ENCODE data around the gene ZNF862. TPM values are rescaled to one million over a fixed set of nuclear protein-coding genes. Genes with fewer than 3 reads are reported as not detected.
A peak's percentile ranks its signal among the peaks of the same experiment; 100 is the strongest.

ZNF862 gene
- polyA plus RNA-seq, 4 donors: 3.2 to 12.6 (median 6.6) TPM

DNA sequence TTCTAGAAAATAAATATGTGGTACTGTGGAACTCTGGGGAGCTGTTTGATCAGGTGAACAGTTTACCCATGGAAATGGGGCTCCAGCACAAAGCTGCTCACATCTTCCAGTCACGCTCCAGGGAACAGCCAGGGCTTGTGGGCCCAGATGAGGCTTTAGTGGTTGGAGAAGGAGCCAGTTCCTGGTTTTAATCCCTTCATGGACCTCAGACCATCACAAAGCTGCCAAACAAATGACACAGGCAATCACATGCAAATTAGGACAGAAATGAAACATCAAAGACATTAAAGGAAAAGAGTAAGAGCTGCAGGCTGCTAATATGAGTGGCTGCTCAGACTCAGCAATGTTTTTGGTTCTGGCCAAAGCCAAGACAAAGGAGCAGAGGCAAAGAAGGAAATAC is 33.4 kb downstream of the ZNF862 start:
- Histone ChIP-seq H3K36me3 (ENCODE audit: control insufficient read depth in 3 of 3, insufficient read depth in 2 of 3, low read depth in 1 of 3, low read length in 3 of 3) (peaks cover 0 to 2% (median 0%) of the 10 kb centered on the region in 3 donors), H3K4me3 (ENCODE audit: low read depth in 1 of 3, low read length in 3 of 3) (no peak overlapping the region), H3K9me3 (ENCODE audit: control insufficient read depth in 2 of 2, insufficient read depth in 1 of 2, low read depth in 1 of 2, low read length in 1 of 2) (no peaks in the 10 kb centered on the region), H3K27ac (ENCODE audit: low read depth in 1 of 3, low read length in 2 of 3) (no peak overlapping the region), H3K4me1 (ENCODE audit: control insufficient read depth in 3 of 3, insufficient read depth in 2 of 3, low read depth in 1 of 3, low read length in 2 of 3) (peaks cover 0 to 14% (median 6%) of the 10 kb centered on the region in 3 donors), H3K27me3 (ENCODE audit: control insufficient read depth in 3 of 3, insufficient read depth in 3 of 3, low read length in 3 of 3) (peaks cover 0 to 6% (median 0%) of the 10 kb centered on the region in 3 donors)
- 87 to 93% (median 92%) methylated on average over 1 of the region's 1 CpG for WGBS, 3 donors
- FAIRE-seq: no peak
- no peak for DNase-seq

DNA sequence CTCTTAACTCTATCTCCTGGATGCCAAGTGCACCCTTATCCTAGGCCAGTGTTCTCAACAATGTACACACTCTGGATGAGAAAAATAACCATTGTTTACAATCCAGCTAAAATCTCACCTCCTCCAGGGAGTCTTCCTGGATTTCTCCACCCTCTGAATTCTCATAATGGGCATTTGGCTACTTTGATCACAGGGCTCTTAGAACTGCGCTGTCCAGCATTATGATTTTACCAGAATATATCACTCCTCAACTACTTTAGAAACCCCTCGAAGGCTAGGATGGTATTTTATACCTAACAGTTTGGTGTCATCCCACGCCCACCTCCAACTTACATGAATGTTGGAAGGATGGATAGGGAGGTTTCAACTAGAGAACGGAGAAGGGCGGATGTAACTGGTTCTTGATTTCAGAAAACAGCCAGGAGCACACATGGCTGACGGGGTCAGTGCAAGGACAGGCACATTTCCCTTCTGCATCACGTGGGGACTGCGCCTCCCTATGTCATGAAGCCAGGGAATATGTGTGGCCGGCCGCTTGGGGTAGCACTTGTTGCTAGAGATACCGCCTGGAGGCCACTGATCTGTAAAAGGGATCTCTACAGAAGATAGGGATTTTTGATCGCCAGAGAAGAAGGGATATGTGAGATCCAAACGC is 34.4 kb downstream of the ZNF862 start:
- peak overlapping the region; percentile 67 to 73 (median 67) for H3K4me3 ChIP-seq (ENCODE audit: low read depth in 1 of 3, low read length in 3 of 3)
- FAIRE-seq (no peak), DNase-seq (peak; percentile 58 to 80)
- H3K36me3 ChIP-seq (ENCODE audit: control insufficient read depth in 3 of 3, insufficient read depth in 2 of 3, low read depth in 1 of 3, low read length in 3 of 3): no peaks in the 10 kb centered on the region
- peaks cover 0 to 6% (median 0%) of the 10 kb centered on the region in 3 donors for H3K27me3 ChIP-seq (ENCODE audit: control insufficient read depth in 3 of 3, insufficient read depth in 3 of 3, low read length in 3 of 3)
- peak overlapping the region in 2 of 3 donors; percentile 74 to 88 for H3K27ac ChIP-seq (ENCODE audit: low read depth in 1 of 3, low read length in 2 of 3)
- H3K4me1 ChIP-seq (ENCODE audit: control insufficient read depth in 3 of 3, insufficient read depth in 2 of 3, low read depth in 1 of 3, low read length in 2 of 3): peaks cover 0 to 14% (median 6%) of the 10 kb centered on the region in 3 donors
- no peaks in the 10 kb centered on the region for H3K9me3 ChIP-seq (ENCODE audit: control insufficient read depth in 2 of 2, insufficient read depth in 1 of 2, low read depth in 1 of 2, low read length in 1 of 2)
- 30 to 33% (median 32%) methylated on average over 13 of the region's 13 CpGs for WGBS, 3 donors

DNA sequence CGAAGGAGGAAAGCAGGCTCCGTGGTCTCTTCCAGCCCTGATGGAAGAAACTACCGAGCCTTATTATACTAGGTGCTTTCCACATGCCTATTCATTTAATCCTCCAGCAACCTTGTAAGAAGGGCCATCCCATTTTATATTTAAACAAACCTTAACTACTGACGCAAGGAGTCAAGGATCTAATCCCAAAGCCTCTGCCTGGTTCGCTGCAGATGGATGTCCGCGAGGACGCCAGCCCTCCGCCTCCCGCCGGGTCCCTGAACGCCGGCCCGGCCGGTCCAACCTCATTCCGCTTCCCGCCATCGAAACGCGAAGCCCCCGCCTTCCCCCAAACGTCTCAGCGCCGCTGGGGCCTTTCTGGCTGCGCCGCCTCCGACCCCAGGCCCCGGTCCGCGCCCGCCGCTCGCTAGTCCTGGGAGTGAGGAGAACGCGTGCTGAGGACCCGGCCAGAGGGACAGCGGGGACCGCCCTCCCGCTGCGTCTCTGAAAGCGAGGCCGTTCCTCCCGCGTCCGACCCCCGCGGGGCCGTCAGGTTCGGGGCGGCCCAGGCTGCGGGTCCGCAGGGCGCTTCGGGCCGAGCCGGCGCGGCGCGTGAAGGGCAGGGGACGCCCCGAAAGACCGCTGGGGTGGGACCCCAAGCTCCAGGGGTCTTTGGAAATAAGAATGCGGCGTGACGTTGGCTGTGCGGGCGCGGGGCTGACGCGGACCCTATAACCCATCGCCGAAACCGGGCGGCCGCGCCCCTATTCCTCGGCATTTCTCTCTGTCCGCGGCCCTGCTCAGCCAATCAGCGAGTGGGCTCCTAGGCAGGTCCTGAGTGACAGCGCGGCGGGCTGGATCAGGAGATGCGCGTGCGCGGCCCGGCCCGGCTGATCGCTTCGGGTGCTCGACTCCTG is 35.1 kb downstream of the ZNF862 start, which contains the start of gene ATP6V0E2:
Gene ATP6V0E2 (plus strand): TSS at position 896 of the 896 bp plus-strand sequence. CDS start 97 bp downstream, outside the sequence.
- 0% methylated on average over 74 to 93 of the region's 93 CpGs for WGBS, 3 donors
- Histone ChIP-seq H3K27ac (ENCODE audit: low read depth in 1 of 3, low read length in 2 of 3) (peak within 1 kb of the TSS in 2 of 3 donors; percentile 74 to 88), H3K27me3 (ENCODE audit: control insufficient read depth in 3 of 3, insufficient read depth in 3 of 3, low read length in 3 of 3) (peaks cover 0 to 6% (median 0%) of the 10 kb centered on the region in 3 donors), H3K4me3 (ENCODE audit: low read depth in 1 of 3, low read length in 3 of 3) (peak within 1 kb of the TSS; percentile 67 to 73 (median 67)), H3K9me3 (ENCODE audit: control insufficient read depth in 2 of 2, insufficient read depth in 1 of 2, low read depth in 1 of 2, low read length in 1 of 2) (no peaks in the 10 kb centered on the region), H3K4me1 (ENCODE audit: control insufficient read depth in 3 of 3, insufficient read depth in 2 of 3, low read depth in 1 of 3, low read length in 2 of 3) (peaks cover 0 to 14% (median 6%) of the 10 kb centered on the region in 3 donors), H3K36me3 (ENCODE audit: control insufficient read depth in 3 of 3, insufficient read depth in 2 of 3, low read depth in 1 of 3, low read length in 3 of 3) (no peaks in the 10 kb centered on the region)
- FAIRE-seq: no peak
- DNase-seq: peak; percentile 92 to 94

DNA sequence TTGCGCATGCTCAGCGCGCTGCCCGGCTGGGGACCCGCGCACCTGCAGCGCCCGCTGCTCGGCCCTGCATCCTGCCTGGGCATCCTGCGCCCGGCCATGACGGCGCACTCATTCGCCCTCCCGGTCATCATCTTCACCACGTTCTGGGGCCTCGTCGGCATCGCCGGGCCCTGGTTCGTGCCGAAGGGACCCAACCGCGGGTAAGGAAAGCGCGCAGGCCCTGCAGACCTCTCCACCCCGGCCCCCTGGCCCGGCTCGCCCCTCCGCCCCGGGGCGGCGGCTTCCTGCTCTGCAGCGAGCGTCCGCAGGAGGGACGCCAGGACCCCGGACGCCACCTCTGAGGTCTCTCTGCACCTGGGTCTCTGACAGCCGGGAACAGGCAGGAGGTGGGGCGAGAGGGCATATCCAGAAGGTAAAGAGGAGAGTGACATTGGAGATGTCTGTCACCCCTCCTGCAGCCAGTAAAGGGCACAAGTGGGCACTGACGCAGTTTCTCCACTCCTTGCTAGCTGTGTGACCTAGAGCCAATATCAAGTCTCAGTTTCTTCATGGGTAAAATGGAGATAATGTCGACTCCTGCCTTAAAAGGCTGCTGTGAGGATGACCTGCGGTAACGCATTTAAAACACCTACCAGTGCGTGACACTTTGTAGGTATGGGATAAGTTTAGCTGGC is 35.9 kb downstream of the ZNF862 start:
- Histone ChIP-seq H3K27me3 (ENCODE audit: control insufficient read depth in 3 of 3, insufficient read depth in 3 of 3, low read length in 3 of 3) (peaks cover 0 to 6% (median 0%) of the 10 kb centered on the region in 3 donors), H3K4me1 (ENCODE audit: control insufficient read depth in 3 of 3, insufficient read depth in 2 of 3, low read depth in 1 of 3, low read length in 2 of 3) (peaks cover 0 to 14% (median 6%) of the 10 kb centered on the region in 3 donors), H3K27ac (ENCODE audit: low read depth in 1 of 3, low read length in 2 of 3) (peak overlapping the region in 2 of 3 donors; percentile 42 to 88), H3K4me3 (ENCODE audit: low read depth in 1 of 3, low read length in 3 of 3) (peak overlapping the region; percentile 67 to 73 (median 67)), H3K9me3 (ENCODE audit: control insufficient read depth in 2 of 2, insufficient read depth in 1 of 2, low read depth in 1 of 2, low read length in 1 of 2) (no peaks in the 10 kb centered on the region), H3K36me3 (ENCODE audit: control insufficient read depth in 3 of 3, insufficient read depth in 2 of 3, low read depth in 1 of 3, low read length in 3 of 3) (no peaks in the 10 kb centered on the region)
- WGBS, 3 donors: 6 to 9% (median 7%) methylated on average over 45 to 46 of the region's 46 CpGs
- no peak for DNase-seq
- no peak for FAIRE-seq

DNA sequence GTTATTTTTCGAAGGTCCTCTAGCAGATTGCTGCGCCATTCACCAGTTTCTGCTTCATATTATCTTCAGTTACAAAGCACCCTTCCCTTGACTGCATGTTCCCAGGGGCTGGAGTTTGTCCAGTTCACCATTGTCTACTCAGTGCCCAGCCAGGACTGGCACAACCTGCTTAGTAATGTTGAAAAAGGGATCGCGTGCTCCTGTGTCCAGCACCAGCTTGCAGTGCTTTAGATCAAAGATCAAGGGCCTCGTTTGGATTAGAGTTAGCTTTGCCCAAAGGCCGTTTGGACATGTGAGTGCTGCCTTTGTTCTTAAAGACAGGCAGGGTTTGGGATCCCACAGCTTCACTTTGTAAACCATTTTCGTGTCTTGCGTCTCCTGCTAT is 36.5 kb downstream of the ZNF862 start:
- Histone ChIP-seq H3K27me3 (ENCODE audit: control insufficient read depth in 3 of 3, insufficient read depth in 3 of 3, low read length in 3 of 3) (peaks cover 0 to 6% (median 0%) of the 10 kb centered on the region in 3 donors), H3K4me1 (ENCODE audit: control insufficient read depth in 3 of 3, insufficient read depth in 2 of 3, low read depth in 1 of 3, low read length in 2 of 3) (peaks cover 0 to 14% (median 6%) of the 10 kb centered on the region in 3 donors), H3K4me3 (ENCODE audit: low read depth in 1 of 3, low read length in 3 of 3) (no peak overlapping the region), H3K27ac (ENCODE audit: low read depth in 1 of 3, low read length in 2 of 3) (no peak overlapping the region), H3K36me3 (ENCODE audit: control insufficient read depth in 3 of 3, insufficient read depth in 2 of 3, low read depth in 1 of 3, low read length in 3 of 3) (no peaks in the 10 kb centered on the region), H3K9me3 (ENCODE audit: control insufficient read depth in 2 of 2, insufficient read depth in 1 of 2, low read depth in 1 of 2, low read length in 1 of 2) (no peaks in the 10 kb centered on the region)
- FAIRE-seq (no peak), DNase-seq (no peak)
- 64 to 76% (median 70%) methylated on average over 8 of the region's 8 CpGs for WGBS, 3 donors

DNA sequence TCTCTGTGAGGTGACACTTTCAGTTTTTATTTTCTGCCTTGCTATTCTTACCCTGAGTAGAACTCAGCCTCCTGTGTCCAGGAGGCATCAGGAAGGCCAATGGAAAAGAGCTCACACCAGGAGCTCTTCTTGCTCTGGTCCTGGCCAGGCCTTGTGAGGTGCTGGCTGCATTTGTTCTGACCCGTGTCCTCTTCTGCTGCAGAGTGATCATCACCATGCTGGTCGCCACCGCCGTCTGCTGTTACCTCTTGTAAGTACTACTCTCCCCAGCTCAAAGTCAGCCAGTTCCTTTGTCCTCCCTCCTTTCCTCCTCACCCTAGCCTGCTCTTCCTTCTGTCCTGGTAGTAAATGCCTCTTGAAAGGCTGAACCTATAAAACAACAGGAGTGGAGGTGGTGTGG is 37.2 kb downstream of the ZNF862 start:
- Histone ChIP-seq H3K36me3 (ENCODE audit: control insufficient read depth in 3 of 3, insufficient read depth in 2 of 3, low read depth in 1 of 3, low read length in 3 of 3) (no peaks in the 10 kb centered on the region), H3K27me3 (ENCODE audit: control insufficient read depth in 3 of 3, insufficient read depth in 3 of 3, low read length in 3 of 3) (peaks cover 0 to 6% (median 0%) of the 10 kb centered on the region in 3 donors), H3K9me3 (ENCODE audit: control insufficient read depth in 2 of 2, insufficient read depth in 1 of 2, low read depth in 1 of 2, low read length in 1 of 2) (no peaks in the 10 kb centered on the region), H3K27ac (ENCODE audit: low read depth in 1 of 3, low read length in 2 of 3) (no peak overlapping the region), H3K4me3 (ENCODE audit: low read depth in 1 of 3, low read length in 3 of 3) (no peak overlapping the region), H3K4me1 (ENCODE audit: control insufficient read depth in 3 of 3, insufficient read depth in 2 of 3, low read depth in 1 of 3, low read length in 2 of 3) (peaks cover 0 to 14% (median 6%) of the 10 kb centered on the region in 3 donors)
- 93 to 98% (median 97%) methylated on average over 4 of the region's 4 CpGs for WGBS, 3 donors
- FAIRE-seq (no peak), DNase-seq (no peak)

DNA sequence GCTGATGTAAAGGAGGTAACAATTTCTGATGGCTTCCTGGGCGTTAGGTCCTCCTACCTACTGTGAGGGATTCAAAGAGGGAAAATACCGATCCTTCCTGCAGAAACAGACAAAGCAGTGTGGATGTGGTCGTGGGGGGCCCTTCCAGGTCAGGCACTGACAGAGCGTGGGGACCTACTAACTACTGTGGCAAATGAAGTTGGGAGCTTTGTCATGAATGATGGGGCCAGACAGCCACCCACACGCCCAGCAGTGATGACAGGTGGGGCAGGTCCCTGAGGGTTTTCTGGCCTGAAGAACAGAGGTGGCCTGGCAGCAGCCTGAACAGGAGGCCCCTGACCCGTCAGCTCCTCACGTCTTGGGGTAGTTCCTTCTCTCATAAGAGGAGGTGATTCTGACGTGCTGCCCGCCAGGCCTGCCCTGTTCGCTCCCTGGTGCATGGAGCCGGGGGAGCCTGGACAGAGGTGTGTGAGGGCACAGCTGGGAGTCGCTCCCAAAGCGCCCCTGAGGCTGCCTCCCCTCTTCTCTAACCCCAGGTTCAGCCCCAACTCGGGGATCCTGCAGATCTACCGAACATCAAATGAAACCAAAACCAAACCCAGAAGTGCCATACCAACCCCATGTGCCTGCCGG is 39.8 kb downstream of the ZNF862 start:
- no peak for DNase-seq
- Histone ChIP-seq H3K27ac (ENCODE audit: low read depth in 1 of 3, low read length in 2 of 3) (no peak overlapping the region), H3K4me1 (ENCODE audit: control insufficient read depth in 3 of 3, insufficient read depth in 2 of 3, low read depth in 1 of 3, low read length in 2 of 3) (peaks cover 0 to 7% (median under 1%) of the 10 kb centered on the region in 3 donors), H3K4me3 (ENCODE audit: low read depth in 1 of 3, low read length in 3 of 3) (no peak overlapping the region), H3K9me3 (ENCODE audit: control insufficient read depth in 2 of 2, insufficient read depth in 1 of 2, low read depth in 1 of 2, low read length in 1 of 2) (no peaks in the 10 kb centered on the region), H3K27me3 (ENCODE audit: control insufficient read depth in 3 of 3, insufficient read depth in 3 of 3, low read length in 3 of 3) (peaks cover 0 to 6% (median 0%) of the 10 kb centered on the region in 3 donors), H3K36me3 (ENCODE audit: control insufficient read depth in 3 of 3, insufficient read depth in 2 of 3, low read depth in 1 of 3, low read length in 3 of 3) (no peaks in the 10 kb centered on the region)
- WGBS, 3 donors: 78 to 87% (median 86%) methylated on average over 15 to 16 of the region's 16 CpGs
- FAIRE-seq: no peak

Data from small intestine (tissue), 7 donors.